ENCODE results near the gene SORCS2.

The SORCS2 gene

DNA sequence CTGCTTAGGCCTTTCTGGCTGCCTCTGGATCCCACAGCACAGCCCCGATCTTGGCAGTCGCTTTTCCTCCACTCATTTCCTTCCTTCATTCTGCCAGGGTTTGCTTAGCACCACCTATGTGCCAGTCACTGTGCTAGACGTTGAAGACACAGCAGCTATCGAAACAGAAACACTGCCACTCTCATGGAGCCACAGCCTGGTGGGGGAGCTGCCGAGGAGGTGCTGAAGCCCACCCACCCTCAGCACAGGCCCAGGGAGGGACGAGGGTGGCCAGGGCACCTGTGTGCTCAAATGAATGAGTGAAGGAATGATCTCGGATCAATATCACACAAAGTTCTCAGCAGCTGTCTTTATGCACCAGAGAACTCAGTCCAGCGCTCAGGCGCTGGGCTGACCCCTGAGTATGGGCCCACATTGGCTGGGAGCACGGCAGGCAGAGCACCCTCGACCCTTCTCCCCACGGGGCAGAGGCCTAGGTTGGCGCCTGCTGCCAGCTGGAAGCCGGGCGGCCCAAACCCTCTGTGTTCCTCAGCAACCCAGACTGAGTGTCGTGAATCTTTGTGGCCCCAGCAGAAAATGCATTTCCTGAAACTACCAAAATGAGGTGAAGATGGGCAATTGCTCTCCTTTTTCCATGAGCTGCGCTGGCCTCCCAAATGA lies 108.9 kb downstream of the SORCS2 start:
- FAIRE-seq, result no peak
- no peak for DNase-seq (ENCODE audit: low spot score)

GRCh38 chr4:7301846-7302630 lies 109.7 kb downstream of the SORCS2 start:
- no peak for FAIRE-seq
- DNase-seq (ENCODE audit: low spot score), result no peak

- FAIRE-seq (no peak), DNase-seq (ENCODE audit: low spot score) (no peak)
Measured at GRCh38 chr4:7302781-7303404, 110.6 kb downstream of the SORCS2 start.

- FAIRE-seq, result no peak
- no peak for DNase-seq (ENCODE audit: low spot score)
Measured at GRCh38 chr4:7303561-7303960, 111.2 kb downstream of the SORCS2 start.

GRCh38 chr4:7304436-7304835 lies 112.1 kb downstream of the SORCS2 start:
- no peak for FAIRE-seq
- no peak for DNase-seq (ENCODE audit: low spot score)

DNA sequence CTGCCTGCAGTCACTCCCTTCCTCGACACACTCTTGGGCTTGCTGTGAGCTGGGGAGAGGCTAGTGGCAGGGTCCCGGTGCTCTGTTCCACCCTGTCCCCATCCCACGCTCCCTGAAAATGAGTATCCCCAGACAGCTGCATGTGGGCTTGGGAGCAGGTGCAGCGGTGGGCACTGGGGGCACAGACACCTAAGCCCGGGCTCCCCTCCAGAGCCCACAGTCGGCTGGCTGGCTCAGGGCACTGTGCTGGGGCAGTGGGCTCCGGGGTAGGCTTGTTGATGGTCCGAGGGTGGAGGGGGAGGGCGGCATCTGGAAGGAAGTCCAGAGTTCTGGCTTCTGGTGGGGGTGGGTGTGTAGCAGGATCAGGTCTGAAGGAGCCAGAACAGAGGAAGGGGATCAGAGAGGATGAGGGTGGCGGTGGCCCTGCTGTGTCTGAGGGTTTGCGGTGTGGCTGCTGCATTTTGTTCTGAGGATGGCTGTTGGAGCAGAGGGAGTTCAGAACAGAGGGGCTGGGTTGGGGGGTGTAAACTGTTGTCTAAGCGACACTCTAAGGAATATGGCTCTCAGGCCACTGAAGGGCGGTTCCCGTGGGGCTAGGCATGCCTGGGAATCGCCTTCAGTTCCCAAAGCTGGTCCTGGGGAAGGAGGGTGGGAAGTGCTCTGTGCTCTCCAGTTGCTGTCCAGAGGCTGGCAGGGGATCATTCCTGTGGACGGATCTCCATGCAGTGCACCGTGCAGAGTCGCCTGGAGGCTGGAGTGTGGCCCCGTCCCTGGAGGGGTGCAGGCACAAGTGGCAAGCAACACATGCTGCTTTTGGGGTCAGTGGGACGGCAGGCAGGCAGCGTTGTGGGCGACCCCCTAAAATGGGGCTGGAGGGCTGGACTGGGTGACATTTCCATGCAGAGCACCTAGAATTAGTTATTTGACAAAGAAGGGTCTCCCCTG lies 114.0 kb downstream of the SORCS2 start:
- FAIRE-seq (no peak), DNase-seq (ENCODE audit: low spot score) (no peak)

GRCh38 chr4:7306986-7307385 lies 114.6 kb downstream of the SORCS2 start:
- DNase-seq (ENCODE audit: low spot score), result no peak
- FAIRE-seq, result no peak

DNA sequence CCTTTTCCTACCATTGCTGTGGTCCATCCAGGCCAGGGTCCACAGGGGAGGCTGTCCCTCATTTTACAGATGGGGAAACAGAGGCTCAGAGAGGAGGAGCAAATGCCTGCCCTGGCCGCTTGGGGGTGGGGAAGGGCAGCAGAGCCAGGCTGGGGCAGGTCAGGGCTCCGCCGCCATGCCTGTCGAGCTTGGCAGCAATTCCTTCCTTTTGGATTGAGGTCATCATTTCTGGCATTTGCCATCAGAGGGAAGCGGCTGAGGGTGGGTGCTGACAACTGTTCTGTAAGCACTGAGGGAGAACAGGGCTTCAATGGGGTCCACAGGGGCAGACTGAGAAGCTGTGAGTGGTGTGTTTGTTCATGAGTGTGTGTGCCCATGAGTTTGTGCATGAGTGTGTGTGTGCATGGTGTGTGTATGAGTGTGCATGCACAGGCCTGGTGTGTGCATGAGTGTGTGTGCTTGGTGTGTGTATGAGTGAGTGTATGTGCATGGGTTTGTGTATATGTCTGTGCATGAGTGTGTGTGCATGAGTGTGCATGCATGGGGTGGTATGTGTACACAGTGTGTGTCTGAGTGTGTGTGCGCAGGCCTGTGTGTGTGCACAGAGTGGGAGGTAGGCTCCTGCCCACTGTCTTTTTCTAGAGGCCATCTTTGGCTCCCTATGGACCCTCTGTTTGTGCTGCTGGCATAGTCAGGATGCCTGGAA lies 115.2 kb downstream of the SORCS2 start:
- DNase-seq (ENCODE audit: low spot score), result no peak
- peak; percentile 48 for FAIRE-seq

- FAIRE-seq (no peak), DNase-seq (ENCODE audit: low spot score) (no peak)
Measured at GRCh38 chr4:7309181-7309580, 116.8 kb downstream of the SORCS2 start.

GRCh38 chr4:7309636-7310390 lies 117.5 kb downstream of the SORCS2 start:
- FAIRE-seq, result no peak

DNA sequence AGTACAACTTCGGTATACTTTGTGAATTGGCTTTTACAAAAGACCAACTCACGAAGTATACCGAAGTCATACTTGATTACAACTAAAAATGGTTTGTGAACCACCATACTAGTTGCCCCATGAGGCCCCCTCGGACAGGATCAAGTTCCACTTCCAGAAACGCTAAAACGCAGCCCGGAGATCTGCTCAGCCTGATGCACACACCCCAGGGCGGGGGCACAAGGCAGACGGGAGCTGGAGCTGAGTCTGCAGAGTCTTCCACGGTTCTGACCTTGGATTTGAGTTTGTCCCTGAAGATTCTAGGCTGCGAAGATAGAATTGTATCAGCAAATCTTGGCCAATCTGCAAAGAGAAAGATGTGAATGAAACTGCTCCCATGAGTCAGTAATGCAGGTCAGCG lies 118.1 kb downstream of the SORCS2 start:
- no peak for FAIRE-seq
- no peak for DNase-seq (ENCODE audit: low spot score)

More at GRCh38 chr4:7309636-7310390, 117.5 kb downstream of the SORCS2 start:
- no peak for DNase-seq (ENCODE audit: low spot score)

DNA sequence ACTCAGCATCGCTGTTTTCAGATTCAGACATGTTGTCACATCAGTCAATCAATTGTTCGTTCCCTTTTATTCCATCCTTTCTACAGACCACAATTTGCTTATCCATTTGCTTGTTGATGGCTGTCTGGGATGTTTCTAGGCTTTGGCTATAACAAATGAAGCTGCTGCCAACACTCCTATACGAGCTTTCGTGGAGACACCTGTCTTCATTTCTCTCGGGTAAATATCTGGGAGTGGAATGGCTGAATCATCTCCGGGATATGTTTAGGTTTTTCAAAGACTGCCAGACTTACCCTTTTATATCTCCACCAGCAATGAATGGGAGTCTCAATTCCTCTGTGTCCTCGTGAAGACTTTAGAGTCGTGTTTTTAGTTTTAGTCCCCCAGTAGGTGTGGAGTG lies 118.9 kb downstream of the SORCS2 start:
- no peak for FAIRE-seq
- no peak for DNase-seq (ENCODE audit: low spot score)

GRCh38 chr4:7312691-7313090 lies 120.4 kb downstream of the SORCS2 start:
- no peak for FAIRE-seq

DNA sequence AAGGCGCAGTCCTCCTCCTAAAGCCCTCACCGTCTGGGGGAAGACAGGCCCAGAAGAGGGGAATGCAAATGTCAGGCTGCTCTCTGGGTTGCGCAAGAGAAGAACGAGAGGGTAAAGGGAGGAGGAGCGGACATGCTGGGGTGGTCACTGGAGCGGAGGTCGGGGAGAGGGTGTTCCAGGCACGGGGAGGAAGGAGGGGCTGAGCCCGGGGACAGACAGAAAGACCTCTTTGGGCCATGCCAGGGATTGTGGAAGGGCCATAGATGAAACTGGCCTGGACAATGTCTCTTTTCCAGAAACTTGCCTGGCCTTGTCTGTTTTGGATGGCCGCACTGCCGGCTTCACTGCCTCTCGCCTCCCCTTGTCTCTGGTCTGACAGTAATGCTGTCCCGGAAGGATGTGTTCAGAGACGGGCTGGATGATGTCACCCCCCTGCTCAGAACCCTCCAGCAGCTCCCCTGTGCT lies 121.0 kb downstream of the SORCS2 start:
- no peak for DNase-seq (ENCODE audit: low spot score)
- no peak for FAIRE-seq

More at GRCh38 chr4:7312691-7313090, 120.4 kb downstream of the SORCS2 start:
- no peak for DNase-seq (ENCODE audit: low spot score)

DNA sequence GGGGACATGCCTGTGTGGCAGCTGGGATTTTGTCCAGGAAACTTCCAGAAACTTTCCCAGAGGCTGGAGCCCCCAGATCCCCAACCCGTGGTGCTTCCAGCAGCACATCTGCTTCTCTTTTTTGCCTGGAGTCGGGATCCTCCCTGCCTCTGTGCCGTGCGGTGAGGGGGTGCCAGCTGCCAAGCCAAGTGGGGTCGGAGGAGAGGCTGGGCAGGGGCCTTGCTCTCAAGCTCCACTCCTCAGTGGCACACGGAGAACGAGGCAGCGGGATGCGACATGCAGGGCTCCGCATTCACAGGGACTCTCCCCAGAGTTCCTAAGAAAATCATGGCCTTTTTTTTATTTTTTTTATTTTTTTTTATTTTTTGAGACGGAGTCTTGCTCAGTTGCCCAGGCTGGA lies 121.7 kb downstream of the SORCS2 start:
- FAIRE-seq (no peak), DNase-seq (ENCODE audit: low spot score) (no peak)

GRCh38 chr4:7315286-7315685 lies 122.9 kb downstream of the SORCS2 start:
- FAIRE-seq (no peak), DNase-seq (ENCODE audit: low spot score) (no peak)

DNA sequence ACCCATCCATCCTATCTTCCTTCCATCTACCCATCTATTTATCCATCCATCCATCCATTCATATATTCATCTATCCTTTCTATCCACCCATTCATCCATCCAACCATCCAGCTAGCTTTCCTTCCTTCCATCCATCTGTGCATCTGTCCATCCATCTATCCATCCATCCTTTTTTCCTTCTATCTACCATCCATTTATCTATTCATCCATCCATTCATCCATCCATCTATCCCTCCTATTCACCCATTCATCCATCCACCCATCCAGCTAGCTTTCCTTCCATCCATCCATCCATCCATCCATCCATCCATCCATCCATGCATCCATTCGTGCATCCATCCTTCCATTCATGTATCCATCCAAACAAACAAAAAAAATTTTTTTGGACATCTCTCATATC lies 123.6 kb downstream of the SORCS2 start:
- FAIRE-seq (no peak), DNase-seq (ENCODE audit: low spot score) (no peak)

DNA sequence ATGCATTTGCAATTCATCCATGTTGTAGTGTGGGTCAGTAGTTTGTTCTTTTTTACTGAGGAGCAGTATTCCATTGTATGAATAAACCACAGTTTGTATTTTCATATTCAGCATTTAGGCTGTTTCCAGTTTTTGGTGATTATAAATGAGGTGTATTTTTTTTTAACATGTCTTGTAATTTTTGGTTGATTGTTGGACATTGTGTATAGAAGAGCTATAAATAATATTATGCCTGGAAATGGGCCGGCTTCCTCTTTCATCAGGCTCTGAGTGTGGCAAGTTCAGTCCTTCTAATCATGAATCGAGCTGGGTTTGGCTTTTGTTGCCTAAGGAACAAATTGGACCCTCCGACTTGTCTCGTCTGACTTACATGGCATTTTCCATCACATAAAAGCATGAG lies 126.7 kb downstream of the SORCS2 start:
- FAIRE-seq, result no peak
- no peak for DNase-seq (ENCODE audit: low spot score)

DNA sequence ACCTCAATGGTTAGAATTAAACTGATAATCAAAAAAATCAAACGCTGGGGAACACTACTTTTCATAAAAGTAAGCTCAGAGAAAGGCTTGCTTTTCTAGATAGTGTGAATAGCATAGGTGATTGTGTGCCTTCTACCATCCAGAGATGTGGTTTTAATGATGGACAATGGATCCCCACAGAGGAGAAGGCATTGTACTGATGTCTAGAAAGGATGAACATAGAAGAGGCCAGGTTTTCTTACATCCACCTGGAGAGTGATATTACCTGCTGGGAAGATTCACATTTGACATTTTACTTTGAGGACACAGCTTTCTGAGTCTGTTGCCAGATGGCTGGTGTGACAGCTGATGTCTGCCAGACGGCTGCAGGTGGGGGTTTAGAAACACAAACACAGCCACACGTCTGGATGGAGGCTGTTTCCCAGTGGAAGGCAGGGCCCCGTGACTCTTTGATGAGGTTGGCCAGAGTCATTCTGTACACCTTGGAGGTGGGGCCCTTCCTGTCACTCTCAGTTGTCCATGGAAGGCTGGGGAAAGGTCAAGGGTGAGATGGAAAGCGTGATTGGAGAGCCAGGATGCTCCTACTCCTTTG lies 128.0 kb downstream of the SORCS2 start:
- no peak for DNase-seq (ENCODE audit: low spot score)
- no peak for FAIRE-seq
